Measurements from ENCODE around the gene AATK. TPM values are rescaled to one million over a fixed set of nuclear protein-coding genes. Genes with fewer than 3 reads are reported as not detected.
"Not testable (repeated sequence)": the region's sequence is repeated elsewhere in the genome, so short reads cannot be mapped to it uniquely, and the experiment has no call there.

AATK gene
- total RNA-seq, 4 donors from 2014 or later: 23.9 to 190 (median 123) TPM

DNA sequence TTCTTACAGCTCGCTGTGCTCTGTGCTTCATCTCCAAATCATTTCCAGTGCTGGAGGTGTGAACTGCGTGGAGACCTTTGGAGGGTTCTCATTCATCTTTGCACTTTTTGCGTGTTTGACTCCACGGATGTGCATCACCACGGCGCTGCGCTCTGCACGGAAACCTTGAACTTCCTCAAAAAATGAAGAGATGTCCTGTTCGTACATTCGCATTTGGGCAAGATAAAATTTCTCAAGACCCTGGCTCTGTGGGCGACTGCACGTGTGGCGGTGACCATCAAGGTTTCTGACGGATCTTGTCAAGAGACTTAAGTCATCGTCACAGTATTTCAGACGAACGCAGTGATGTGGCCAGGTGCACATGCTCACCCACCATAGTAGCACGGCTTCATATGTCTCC, 11.1 kb downstream of the AATK start:
- no peak for DNase-seq
- Histone ChIP-seq H3K27ac (no peak overlapping the region), H3K9me3 (no peaks in the 10 kb centered on the region), H3K27me3 (no peaks in the 10 kb centered on the region), H3K4me1 (no peaks in the 10 kb centered on the region), H3K4me3 (no peak overlapping the region), H3K36me3 (no peaks in the 10 kb centered on the region)
- TF ChIP-seq, protein P1, sequence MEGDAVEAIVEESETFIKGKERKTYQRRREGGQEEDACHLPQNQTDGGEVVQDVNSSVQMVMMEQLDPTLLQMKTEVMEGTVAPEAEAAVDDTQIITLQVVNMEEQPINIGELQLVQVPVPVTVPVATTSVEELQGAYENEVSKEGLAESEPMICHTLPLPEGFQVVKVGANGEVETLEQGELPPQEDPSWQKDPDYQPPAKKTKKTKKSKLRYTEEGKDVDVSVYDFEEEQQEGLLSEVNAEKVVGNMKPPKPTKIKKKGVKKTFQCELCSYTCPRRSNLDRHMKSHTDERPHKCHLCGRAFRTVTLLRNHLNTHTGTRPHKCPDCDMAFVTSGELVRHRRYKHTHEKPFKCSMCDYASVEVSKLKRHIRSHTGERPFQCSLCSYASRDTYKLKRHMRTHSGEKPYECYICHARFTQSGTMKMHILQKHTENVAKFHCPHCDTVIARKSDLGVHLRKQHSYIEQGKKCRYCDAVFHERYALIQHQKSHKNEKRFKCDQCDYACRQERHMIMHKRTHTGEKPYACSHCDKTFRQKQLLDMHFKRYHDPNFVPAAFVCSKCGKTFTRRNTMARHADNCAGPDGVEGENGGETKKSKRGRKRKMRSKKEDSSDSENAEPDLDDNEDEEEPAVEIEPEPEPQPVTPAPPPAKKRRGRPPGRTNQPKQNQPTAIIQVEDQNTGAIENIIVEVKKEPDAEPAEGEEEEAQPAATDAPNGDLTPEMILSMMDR (IDR thresholded peaks at IDR 0.05): no peak
- no peak for TF ChIP-seq POLR2A (IDR thresholded peaks at IDR 0.05)

DNA sequence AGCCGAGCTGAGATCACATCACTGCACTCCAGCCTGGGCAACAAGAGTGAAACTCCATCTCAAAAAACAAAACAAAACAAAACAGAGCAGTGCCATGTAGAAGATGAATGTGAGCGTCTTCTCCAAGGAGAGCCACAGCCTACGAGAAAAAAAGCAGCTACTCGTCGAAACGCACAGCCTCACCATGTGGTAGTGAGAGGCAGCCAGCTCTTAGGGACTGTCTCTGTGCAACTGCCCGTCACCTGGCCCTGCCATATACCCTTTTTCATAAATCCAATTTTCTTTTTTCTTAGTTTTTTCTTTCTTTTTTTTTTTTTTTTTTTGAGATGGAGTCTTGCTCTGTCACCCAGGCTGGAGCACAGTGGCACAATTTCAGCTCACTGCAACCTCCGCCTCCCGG, 12.0 kb downstream of the AATK start:
- not testable (repeated sequence) for DNase-seq, H3K4me3 ChIP-seq, H3K36me3 ChIP-seq, H3K9me3 ChIP-seq, H3K4me1 ChIP-seq, H3K27me3 ChIP-seq
- peak overlapping the region in 1 of 4 donors; percentile 38 for H3K27ac ChIP-seq

GRCh38 chr17:81153340-81153803, 12.6 kb downstream of the AATK start:
- H3K9me3 ChIP-seq: no peaks in the 10 kb centered on the region
- H3K27ac ChIP-seq: peak overlapping the region in 2 of 4 donors; percentile 38 to 43
- no peaks in the 10 kb centered on the region for H3K4me1 ChIP-seq
- no peaks in the 10 kb centered on the region for H3K36me3 ChIP-seq
- H3K27me3 ChIP-seq: no peaks in the 10 kb centered on the region
- DNase-seq: peak in 2 of 3 donors; percentile 49 to 65
- H3K4me3 ChIP-seq: no peak overlapping the region
- TF ChIP-seq POLR2A (IDR thresholded peaks at IDR 0.05): no peak
- TF ChIP-seq, protein P1 (IDR thresholded peaks at IDR 0.05): no peak

DNA sequence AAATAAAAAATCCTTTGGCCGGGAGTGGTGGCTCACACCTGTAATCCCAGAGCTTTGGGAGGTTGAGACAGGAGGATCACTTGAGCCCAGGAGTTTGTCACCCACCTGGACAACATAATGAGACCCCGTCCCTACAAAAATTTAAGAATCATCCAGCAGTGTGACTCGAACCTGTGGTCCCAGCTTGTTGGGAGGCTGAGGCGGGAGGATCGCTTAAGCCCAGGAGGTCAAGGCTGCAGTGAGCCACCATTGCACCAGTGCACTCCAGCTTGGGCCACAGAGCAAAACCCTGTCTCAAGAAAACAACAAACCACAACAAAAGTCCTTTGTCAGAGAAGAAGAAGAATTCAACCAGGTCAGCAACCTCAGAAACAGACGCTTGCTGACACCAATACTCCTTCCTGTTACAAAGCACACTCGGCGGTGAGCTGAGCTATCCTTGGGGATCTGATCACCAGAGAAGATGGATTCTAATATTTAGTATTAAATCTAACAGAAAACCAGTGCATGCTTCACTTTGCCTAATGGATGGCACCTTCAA, 13.7 kb downstream of the AATK start:
- Histone ChIP-seq H3K9me3 (no peaks in the 10 kb centered on the region), H3K4me1 (no peaks in the 10 kb centered on the region), H3K27me3 (no peaks in the 10 kb centered on the region), H3K27ac (no peak overlapping the region), H3K36me3 (no peaks in the 10 kb centered on the region), H3K4me3 (no peak overlapping the region)
- no peak for TF ChIP-seq POLR2A (IDR thresholded peaks at IDR 0.05)
- TF ChIP-seq, protein P1 (IDR thresholded peaks at IDR 0.05): no peak
- no peak for DNase-seq

GRCh38 chr17:81151278-81151677, 14.7 kb downstream of the AATK start:
- no peak for DNase-seq
- H3K9me3 ChIP-seq: no peaks in the 10 kb centered on the region
- TF ChIP-seq POLR2A (IDR thresholded peaks at IDR 0.05): no peak
- TF ChIP-seq, protein P1 (IDR thresholded peaks at IDR 0.05): no peak
- H3K4me1 ChIP-seq: no peaks in the 10 kb centered on the region
- H3K36me3 ChIP-seq: no peaks in the 10 kb centered on the region
- H3K27me3 ChIP-seq: no peaks in the 10 kb centered on the region
- no peak overlapping the region for H3K4me3 ChIP-seq
- H3K27ac ChIP-seq: no peak overlapping the region

DNA sequence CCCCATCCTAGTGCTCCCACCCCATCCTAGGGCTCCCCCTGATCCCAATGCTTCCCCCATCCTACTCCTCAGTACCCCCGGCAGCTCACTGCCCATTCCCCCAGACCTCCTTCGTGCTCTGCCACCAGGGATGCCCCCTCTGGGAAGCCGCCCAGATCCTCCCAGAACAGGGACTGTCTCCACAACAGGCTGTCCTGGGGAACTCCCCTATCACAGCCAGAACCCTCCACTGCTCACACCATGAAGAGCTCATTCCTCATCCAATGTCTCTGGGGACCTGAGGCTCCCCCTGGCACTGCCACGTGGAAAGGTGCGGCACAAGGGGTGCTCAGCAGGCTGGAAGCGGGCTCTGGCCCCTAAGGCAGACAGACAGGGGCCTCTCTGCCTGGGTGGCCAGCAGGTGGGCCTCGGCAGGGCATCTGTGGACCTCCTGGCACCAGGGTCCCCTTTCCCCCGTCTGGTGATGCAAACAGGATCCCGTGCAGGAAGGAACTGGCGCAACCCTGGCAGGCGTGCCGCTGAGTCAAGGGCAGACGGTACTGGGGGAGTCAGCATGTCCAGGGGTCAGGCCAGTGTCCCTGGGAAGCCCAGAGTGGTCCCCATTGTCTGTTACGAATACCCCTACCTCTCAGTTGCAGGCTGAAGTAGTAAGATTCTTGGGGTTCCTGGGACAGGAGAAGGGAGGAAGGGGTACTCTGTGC, 15.5 kb downstream of the AATK start:
- no peak for DNase-seq
- Histone ChIP-seq H3K4me3 (no peak overlapping the region), H3K36me3 (no peaks in the 10 kb centered on the region), H3K27me3 (no peaks in the 10 kb centered on the region), H3K27ac (no peak overlapping the region), H3K9me3 (no peaks in the 10 kb centered on the region), H3K4me1 (no peaks in the 10 kb centered on the region)
- TF ChIP-seq POLR2A (IDR thresholded peaks at IDR 0.05): no peak
- TF ChIP-seq, protein P1 (IDR thresholded peaks at IDR 0.05): no peak
